GM19240 (cell line): ENCODE results near the gene RUFY4.
"Not testable (repeated sequence)": the region's sequence is repeated elsewhere in the genome, so short reads cannot be mapped to it uniquely, and the experiment has no call there.

Source experiments
- DNase-seq: peaks from one replicate; pipeline ENCODE4 v3.0.0; 2011; ENCODE audit warnings: low spot score; ENCODE audit not compliant: insufficient read length

Gene RUFY4

DNA sequence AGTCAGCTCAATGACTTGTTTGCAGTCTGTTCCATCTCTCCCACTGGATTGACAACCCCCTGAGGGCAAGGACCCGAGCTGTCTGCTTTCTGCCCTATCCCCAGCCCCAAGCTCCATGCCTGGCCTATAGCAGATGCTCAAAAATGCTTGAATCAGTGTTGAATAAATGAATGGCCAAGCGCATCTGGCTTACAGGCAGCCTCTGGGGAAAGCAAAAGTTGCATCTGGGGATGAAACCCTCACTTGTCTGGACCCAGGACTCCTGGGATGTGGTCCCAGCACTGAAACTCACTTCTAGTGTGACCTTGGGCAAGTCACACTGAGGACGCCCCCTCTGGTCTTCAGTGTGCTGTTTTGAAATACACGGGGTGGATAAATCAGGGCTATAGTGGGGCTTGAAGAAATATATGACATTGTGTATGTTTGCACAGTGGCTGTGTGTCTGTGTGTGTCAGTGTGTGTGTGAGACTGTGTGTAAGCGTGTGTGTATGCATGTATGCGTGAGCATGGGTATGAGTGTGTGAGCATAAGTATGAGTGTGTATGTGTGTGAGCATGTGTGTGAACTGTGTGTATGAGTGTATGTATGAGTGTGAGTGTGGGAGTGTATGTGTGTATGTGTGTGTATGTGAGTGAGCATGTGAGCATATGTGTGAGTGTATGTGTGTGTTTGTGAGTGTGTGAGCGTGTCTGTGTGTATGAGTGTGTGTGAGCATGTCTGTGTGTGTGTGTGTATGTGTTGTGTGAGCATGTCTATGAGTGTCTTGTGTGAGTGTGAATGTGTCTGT, 38.5 kb upstream of the RUFY4 start:
- no peak for DNase-seq

DNA sequence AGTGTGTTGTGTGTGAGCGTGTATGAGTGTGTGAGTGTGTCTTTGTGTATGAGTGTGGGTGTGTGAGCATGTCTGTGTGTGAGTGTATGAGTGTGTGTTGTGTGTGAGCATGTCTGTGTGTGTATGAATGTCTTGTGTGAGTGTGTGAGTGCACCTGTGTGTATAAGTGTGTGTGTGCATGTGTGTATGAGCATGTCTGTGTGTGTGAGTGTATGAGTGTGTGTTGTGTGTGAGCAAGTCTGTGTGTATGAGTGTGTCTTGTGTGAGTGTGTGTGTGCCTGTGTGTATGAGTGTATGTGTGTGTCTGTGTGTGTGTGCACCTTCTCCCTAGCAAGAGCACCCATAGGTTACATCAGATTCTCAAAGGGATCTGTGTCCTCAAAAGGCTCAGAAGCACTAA, 37.8 kb upstream of the RUFY4 start:
- no peak for DNase-seq

- no peak for DNase-seq
Observed at GRCh38 chr2:218031771-218032257, 37.2 kb upstream of the RUFY4 start.

GRCh38 chr2:218032336-218033171, 36.5 kb upstream of the RUFY4 start:
- no peak for DNase-seq

- DNase-seq: no peak
Observed at GRCh38 chr2:218033208-218033589, 35.9 kb upstream of the RUFY4 start.

DNA sequence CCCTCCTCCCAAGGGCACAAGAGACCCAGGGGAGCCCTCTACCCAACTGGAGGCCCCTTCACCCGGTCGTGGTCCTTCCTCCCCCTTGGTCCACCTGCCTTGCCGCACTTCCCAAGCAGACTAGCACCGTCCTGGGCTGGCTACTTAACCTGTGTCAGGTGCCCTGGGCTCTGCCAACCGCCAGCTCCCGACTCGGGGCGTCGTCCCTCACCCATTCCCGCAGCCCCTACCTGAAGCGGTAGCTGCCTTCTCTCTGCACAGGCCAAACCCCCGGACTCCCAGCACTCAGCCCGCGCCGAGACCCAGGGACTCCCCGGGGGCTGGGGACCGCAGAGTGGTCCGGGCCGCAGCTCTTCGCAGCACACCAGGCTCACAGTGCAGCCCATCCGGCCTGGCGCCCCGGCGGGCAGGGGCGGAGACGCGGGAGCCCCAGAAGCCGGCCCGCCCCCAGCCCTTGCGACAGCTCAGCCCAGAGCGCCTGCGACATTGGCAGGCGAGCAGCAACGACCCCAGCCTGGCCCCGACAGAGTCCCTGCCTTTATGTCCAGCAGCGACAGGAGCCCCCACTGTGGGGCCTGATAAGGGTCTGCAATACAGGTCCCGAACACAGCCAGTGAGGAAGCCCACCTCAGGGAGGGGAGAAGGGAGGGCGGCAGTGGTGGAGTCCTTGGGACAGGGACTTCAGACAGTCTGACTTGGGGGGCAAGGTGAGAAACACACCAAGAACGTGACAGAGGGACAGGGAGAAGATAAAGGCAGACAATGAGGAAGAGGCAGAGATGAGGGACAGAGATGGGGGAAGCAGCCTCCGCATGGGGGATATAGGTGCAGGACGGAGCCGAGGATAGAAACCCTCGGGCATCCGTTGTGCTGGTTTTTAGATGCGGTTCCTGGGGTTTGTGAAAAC, 35.2 kb upstream of the RUFY4 start:
- DNase-seq: no peak

- DNase-seq: not testable (repeated sequence)
Observed at GRCh38 chr2:218034497-218035213, 34.4 kb upstream of the RUFY4 start.

DNA sequence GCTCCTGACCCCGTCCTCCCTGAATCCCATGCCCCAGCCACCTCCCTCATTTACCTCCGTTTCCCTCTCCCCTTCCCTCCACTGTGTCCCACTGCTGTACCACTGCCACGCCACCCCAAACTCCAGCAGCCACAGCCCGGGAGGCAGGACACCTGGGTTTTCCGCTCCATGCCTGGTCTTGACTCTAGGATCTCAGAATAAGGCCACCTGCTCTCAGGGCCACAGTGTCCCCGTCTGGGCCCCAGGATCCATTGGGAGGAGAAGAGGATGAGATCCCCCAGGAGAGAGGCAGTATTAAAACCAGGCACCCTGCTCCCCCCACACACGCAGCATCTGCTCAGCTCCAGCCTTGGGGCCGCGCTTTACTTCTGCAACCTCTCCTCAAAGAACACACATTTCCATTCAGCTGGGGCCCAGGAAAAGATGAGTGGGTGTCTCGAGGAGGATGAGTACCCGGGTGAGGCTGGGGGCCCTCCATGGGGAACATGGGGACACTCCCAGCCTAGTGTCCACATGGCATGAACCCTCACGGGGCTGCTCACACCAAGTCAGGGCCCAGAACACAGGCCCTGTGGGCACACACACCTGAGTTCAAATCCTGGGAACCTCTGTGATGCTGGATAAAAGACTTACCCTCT, 33.5 kb upstream of the RUFY4 start:
- DNase-seq: no peak

DNA sequence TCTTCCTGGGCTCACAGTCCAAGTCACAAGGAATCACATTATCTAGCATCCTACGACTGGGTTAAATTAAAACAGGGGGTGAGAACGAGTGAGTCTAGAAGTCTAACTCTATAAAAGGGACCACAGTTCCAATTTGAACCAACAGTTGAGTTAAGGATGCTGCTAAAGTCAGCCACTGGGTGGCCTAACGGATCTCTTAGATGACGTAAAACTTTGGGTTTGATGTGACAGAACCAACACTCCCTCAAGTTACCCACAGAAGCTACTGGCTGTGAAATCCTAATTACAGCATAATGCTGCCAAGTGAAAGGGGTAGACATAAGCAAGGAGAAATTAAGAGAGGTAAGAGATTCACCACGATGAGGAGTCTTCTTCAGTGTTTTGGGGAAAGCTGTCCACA, 32.7 kb upstream of the RUFY4 start:
- DNase-seq: no peak

DNA sequence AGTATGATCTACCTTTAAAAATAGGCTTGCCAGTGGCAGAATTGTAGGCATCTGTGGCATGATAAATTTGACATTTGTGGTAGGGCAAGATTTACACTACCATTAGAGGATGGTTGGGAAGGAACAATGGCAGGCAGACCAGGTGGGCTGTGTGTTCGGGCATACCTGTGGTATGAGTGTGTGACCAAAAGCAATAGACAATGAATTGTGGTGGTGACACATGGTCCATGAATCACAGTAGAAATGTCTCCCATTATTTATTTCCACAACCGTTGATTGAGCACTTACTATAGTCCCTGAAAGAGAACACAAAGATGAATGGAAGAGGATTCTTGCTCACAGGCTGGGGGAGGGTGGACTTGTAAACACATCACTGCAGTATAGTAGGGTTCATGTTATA, 29.9 kb upstream of the RUFY4 start:
- no peak for DNase-seq

- DNase-seq: no peak
Observed at GRCh38 chr2:218040883-218041282, 28.2 kb upstream of the RUFY4 start.

DNA sequence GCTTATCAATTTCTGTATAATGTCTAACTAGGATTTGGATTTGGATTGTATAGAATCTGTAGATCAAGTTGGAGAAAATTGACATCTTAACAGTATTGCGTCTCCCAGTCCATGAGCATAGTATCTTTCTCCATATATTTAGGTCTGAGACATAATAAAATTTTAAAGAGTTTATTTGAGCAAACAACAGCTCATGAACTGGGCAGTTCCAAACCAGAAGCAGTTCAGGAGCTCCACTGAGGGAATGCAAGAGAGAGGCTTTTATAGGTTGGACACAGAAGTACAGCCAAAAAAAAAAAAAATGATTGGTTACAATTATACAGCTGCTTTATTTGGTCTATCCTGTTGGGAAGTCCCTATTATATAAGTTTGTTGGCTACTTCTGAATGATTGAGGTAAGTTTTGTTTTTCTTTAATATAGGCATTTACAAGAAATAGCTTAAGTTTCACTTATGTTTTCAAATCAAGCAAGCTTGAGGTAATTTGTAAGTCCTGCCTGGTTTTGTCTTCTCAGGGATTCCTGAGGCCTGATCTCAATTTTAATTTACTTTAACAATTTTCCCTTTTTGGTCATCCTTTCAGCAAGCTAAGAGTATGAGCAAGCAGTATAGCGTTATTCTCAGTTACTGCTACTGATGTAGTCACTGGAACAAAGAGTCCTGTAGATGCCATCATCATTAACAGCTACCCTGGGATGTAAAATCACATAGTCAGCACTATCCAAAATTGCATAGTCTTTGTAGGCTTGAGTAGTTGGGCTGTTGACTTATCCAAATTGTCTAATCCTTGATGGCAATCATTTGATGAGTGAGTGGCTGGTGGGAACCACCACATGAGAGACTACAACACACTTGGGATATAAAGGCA, 27.5 kb upstream of the RUFY4 start:
- no peak for DNase-seq

DNA sequence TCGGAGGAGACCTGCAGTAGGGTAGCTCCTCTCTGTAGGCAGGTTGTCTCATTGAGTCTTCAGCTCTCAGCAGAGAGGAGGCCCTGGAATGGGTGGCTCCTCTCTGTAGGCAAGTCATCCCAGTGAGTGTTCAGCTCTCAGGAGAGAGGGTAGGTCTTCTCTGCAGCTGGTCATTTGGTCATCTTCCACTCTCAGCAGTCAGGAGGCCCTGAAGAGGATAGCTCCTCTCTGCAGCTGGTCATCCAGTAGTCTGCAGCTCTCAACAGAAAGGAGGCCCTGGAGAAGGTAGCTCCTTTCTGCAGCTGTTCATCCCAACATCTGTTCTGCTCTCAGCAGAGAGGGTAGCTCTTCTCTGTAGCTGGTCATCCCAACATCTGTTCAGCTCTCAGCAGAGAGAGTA, 26.0 kb upstream of the RUFY4 start:
- DNase-seq: no peak

- DNase-seq: no peak
Observed at GRCh38 chr2:218043701-218044109, 25.3 kb upstream of the RUFY4 start.

- DNase-seq: not testable (repeated sequence)
Observed at GRCh38 chr2:218044599-218044998, 24.5 kb upstream of the RUFY4 start.

- DNase-seq: no peak
Observed at GRCh38 chr2:218046238-218046637, 22.8 kb upstream of the RUFY4 start.

DNA sequence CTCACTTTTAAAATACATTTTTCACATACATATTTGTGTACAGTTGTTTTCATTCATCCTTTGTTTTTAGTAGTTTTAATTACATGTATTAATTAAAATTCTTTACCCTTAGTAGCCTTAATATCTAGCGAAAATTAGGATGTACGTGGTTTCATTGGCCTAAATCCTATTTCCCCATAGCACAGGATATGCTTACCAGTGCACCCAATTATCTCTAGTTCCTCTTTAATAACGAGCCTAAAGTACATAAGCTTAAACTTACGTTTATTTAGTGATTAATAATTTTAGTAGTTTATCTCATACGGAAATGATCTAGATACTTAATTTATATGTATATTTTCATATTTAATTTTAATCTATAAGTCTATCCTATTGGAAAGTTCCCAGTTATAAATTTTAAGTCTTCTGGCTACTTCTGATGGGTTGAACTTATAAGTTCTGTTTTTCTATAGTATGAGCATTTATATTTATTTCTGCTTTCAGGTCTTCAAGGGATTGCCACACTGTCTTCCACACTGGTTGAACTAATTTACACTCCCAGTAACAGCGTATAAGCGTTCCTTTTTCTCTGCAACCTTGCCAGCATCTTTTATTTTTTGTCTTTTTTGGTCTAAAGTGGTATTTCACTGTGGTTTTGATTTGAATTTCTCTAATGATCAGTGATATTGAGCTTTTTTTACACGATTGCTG, 21.4 kb upstream of the RUFY4 start:
- no peak for DNase-seq

GRCh38 chr2:218051903-218052302, 17.1 kb upstream of the RUFY4 start:
- DNase-seq: no peak

DNA sequence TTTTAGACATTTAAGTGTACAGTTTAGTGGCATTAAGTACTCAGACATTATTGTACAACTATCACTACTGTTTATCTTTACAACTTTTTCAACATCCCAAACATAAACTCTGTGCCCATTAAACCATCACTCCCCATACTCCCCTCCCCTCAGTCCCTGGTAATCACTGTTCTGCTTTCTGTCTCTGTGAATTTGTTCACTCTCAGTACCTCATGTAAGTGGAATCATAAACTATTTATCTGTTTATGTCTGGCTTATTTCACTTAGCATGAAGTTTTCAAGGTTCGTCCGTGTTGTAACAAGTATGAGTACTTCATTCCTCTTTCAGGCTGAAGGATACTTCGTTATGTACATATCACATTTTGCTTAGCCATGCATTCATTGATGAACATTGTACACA, 9.8 kb upstream of the RUFY4 start:
- no peak for DNase-seq
